Spleen (tissue), 7 donors: ENCODE results near the gene QKI.

Source experiments
- CTCF ChIP-seq, 11 experiments: fragments of 200-600 bp in 7 of 11; fragments of 450-650 bp in 4 of 11; sonication (generic) in 4 of 11; IDR thresholded peaks in 8 of 11; conservative IDR thresholded peaks in 3 of 11; 1 replicate in 7 of 11; 2 replicates in 4 of 11; pipeline versions ENCODE4 v1.4.0 to v1.8.0; 2016 to 2021; ENCODE audit warnings: antibody characterized with exemption in 11 of 11, inconsistent platforms in 4 of 11, mild to moderate bottlenecking in 1 of 11
- POLR2A ChIP-seq, 3 donors: fragments of 450-650 bp; IDR thresholded peaks; one replicate each; pipeline ENCODE4 v1.5.1; 2017; ENCODE audit warnings: antibody characterized with exemption in 3 of 3, mild to moderate bottlenecking in 1 of 3
- donor health status: DM: no; HTN: no; CAD: no; lungs with moderate emphysema.
- donor health status: DM: no; HTN: no; CAD: no.
- donor health status: DM: no; HTN: no; CAD: no.

GRCh38 chr6:163563318-163563717 is 148.8 kb downstream of the QKI start:
- no peak for TF ChIP-seq CTCF (IDR thresholded peaks at IDR 0.05 in 8 of 11, conservative IDR thresholded peaks at IDR 0.05 in 3 of 11)
- no peak for TF ChIP-seq POLR2A (IDR thresholded peaks at IDR 0.05)
